ENCODE results near the gene PARD3.

PARD3 gene

DNA sequence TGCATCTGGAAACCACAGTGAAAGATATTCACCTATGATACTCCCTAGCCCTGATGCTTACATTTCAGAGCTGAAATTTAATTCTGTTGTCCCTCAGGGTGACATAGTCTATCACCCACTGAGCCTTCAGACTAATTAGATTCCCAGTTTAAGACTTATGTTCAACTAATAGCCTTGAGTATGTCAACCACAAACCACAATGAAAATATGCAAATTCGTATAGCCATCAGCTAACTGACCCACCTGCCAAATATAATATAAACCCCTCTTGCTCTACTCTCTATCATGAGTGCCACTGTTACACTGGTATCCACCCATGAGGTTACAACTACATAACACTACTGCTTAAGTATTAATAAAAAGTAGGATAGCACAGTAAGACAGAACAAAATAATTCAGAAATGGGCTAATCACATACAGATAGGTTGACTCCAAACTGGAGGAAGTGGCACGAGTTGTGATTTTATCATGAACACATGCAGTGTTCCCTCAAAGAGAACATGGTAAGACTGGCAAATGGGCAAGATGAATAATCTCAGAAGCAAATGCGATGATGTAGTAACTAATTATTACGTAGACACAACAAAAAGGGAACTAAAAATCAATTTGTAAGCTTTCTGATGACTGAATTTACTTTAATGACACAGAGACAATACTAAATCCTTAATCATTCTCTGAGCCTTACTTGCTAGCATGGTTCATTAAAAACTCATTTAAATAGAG, 290.6 kb downstream of the PARD3 start:
- no peak for DNase-seq

DNA sequence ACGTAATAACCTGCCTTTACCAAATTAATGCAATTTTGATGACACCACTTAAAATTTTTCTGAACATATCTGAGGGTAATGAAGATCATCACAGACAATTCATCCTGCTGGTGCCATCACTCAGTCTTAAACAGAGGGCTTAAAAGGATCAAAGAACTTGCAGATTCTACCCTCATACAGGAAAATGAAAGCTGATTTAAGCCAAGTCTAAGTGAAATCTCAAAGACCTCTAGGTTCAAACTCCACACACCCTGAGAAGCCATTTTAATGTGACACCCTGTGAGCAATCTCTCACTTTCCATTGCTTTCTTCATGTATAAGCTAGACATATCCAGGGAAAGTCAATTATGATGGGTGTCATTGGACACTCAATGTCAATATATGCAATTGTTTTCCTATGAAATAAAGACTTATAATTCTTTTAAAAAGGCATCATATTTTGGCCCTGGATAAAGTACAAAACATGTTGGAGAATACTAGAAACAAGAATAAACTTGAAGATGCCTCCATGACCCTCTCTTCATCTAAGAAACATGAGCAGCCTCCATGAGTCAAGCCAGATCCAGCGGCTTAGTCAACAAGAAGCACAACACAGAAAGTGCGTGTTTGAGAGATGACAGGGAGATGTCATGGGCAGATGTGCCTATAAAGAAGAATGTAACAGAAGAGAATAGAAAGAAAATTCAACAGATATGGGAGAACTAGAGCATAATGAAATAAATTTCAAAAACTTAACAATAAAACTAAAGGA, 291.9 kb downstream of the PARD3 start:
- no peak for DNase-seq

DNA sequence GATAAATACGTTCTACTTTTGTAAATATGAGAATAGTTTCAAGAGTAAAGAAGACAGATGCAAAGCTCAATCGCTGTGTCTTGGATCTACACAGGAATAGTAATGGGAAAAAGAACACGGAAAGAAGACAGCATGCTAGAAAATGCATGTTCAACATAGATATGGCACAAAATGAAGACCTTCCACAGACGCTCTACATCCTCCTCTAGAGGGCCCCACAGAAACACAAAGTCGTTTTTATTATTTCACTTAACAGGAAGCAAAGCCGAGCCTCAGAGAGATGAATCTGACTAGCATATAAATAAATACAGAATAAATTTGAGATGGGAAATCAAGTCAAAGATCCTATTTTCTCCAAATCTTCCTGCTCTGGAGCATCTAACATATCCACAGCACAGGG, 292.6 kb downstream of the PARD3 start:
- DNase-seq = no peak

DNA sequence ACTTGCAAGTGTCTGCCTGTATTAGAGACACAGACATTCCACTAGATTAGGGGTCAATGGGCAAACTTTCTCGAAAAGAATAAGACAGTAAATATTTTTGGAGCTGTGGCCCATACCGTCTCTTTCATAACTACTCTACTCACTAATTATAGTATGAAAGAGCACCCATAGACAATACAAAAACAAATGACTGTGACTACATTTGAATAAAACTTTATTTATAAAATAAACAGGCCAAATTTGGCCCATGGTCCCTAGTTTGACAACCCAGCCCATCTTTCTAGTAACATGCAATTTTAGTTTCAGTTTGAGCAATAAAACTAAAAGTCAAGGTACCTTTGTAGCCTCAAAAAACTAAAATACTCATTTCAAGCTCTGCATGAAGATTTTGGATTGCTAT, 294.6 kb downstream of the PARD3 start:
- DNase-seq = no peak

DNA sequence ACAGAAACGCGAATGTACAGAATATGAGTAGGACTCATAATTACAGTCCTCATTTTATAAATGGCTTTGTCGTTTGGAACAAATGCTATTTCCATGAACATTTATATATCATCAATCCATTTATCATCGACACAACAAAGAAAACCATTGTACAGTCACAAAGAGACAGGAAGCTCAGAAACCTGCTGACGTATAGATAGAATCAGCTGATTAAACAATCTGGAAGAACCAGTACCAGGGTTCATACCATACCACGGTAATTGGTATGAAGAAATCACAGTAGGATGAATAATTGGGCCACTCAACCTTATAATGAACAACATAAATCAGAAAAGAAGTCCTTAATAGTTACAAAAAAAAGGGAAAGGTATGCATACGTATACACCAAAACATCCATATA, 295.0 kb downstream of the PARD3 start:
- DNase-seq = no peak

DNA sequence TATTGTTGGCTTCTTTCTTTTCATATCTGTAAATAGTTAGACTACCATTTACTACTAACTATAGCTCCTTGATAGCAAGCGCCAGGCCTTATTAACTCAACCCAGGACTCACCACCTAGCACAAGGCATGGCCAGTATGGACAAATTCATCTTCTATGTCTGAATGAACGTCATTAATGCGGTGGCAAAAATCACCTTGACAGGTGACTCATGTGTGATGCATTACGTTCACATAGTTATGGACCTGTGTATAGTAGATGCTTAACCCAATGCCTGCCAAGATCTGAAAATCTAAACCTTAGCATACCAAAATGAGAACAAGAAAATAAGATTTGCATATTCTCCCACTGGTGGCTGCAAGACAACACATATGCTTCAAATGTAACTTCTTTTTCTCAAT, 300.8 kb downstream of the PARD3 start:
- DNase-seq = no peak

DNA sequence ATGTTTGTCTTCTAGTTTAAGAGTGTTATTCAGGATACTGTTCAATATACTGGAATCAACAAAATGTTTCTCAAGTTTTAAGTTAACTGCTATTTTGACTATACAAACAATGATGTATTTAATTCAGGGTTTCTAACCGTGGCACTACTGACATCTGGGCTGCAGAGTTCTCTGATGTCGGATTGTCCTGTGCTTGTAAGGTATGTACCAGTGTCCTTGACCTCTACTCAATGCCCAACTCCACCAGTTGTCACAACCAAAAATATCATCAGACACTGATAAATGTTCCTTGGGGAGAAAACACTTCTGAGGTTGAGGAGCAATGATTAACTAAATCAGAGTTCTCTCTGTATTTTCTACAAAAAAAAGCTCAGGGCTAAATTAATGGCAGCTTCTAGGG, 301.5 kb downstream of the PARD3 start:
- no peak for DNase-seq

DNA sequence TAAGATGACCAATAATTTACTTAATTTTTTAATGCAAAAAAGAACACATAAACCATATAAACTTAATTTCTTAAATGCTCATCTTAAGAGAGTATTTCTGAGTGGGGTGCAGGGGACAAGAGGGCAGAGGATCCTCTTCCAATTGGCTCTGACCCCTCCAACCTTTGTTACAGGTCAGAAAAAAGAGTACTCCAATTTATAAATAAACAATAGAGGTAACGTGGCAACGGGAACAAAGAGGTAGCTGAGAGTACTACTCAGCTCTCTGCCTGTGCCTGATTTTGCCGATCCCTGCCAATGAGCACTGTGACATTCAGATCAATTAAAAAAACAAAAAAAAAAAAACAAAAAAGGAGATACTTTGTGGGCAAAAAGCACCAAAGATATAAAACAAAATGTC, 307.9 kb downstream of the PARD3 start:
- no peak for DNase-seq

DNA sequence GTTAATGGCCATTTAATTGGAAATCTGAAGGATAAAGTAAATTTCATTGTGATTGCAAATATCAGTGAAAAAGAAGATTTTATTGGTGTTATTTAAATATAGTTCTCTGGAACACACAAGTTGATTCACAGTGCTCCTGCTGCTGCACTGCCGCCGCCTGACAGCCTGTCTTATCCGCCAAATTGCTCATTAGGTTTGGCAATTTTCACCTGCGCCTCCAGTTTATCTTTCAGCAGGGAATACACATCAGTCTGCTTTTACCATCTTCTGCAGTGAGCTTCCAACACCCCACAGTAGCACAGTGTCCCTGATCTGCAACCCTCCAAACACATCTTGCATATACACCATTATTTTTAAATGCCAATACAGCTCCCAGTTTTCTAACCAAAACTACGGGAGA, 308.3 kb downstream of the PARD3 start:
- no peak for DNase-seq

DNA sequence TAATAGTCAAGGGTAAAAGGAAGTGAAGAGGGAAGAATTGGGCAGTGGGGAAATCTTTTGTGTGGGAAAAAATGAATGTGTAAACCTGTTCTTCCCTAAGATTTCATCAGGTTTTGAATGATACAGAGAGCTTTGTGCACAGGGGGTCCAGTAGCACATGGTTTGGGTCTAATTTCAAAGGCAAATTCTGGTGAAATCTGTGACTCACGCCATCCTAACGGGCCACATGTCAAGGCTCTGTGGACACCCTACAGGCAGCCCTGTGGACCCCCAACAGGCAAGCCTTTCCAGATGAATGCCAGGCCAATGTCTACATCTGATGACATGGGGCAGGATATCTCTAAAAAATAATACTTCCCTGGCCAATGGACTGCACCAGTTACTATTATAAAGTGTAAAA, 309.8 kb downstream of the PARD3 start:
- DNase-seq = no peak

DNA sequence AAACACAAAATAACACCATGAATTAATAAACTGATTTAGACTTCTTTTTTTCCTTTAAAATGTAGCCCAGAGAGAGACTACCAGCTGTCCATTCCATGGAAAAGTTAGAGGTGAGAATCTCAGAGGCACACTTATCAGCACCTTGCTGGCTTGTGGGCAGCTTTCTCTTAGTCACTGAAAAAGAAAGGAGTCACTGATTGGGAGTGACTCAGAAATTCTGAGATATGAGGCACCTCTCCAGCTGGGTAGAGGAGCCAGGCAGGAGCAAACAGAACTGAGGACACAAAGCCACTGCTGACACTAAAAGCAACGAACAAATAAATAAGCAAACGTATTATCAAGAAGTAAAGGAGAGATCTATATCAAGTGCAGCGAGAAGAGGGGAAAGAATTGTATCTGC, 310.6 kb downstream of the PARD3 start:
- no peak for DNase-seq

DNA sequence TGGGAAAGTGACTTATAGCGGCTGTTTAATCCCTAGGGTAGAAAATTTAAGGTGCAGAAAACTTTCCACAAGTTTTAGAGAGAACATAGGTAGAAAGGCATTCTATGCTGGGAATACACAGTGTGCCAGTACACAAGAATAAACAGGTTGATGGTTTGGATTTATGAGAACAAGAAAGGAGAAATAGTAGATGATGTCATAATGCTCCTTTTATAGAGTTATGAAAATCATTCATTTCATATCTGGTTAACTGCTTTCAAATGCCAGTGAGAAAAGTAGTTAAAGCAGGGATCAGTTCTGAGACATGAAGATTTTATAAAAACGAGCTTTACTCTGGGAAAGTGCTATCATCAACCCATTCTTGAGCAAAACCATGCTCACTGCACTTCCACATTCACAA, 311.4 kb downstream of the PARD3 start:
- no peak for DNase-seq

DNA sequence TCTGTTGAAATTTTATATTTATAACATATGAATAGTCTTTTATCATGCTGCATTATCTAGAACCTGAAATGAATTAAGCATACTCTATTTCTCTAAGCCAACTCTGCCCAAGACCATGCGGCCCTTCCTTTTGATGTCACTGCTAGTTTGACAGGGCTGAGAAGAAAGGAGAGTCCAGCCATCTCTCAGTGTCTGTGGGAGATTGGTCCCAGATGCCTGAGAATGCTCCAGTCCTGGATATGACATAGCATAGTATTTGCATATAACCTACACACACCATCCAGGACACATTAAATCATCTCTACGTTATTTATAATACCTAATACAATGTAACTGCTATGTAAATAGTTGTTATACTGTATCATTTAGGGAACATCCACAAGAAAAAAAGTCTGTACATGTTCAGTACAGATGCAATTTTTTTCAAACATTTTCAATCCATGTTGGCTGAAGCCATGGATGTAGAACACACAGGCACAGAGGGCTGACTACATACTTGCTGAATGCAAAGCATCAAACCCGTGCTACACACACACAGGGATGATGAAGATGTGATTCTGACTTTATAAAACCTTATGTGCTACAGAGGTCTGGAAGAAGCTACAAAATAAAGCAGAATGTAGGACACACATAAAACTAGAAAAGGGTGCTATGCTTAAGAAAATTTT, 315.4 kb downstream of the PARD3 start:
- no peak for DNase-seq

DNA sequence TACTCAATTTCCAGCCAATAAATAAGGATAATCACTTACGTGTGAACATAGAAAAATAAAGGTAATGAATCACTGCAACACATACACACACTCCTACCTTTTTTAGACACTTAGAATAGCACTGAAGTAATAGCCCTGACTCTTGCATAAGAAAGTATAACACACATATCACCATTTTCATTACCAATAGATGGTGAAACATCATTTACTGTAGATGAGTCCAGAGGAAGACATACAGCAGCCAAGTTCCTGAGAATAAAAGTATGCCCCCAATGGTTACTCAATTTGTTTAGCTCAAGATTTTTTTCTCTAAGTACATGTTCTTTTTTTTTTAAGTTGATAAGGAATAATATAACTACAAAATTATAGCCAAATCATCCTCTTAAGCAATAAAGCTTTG, 316.3 kb downstream of the PARD3 start:
- DNase-seq = no peak

DNA sequence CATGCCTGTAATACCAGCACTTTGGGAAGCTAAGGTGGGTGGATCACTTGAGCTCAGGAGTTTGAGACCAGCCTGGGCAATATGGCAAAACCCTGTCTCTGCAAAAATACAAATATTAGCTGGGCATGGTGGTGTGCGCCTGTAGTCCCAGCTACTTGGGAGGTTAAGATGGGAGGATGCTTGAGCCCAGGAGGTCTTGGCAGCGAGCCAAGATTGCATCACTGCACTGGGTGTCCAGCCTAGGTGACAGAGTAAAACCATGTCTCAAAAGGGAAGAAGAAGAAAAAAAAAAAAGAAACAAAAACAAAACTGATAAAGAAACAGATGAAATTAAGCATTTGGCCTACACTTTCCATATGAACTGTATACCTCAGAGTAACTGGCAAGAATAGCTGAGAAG, 319.2 kb downstream of the PARD3 start:
- no peak for DNase-seq

DNA sequence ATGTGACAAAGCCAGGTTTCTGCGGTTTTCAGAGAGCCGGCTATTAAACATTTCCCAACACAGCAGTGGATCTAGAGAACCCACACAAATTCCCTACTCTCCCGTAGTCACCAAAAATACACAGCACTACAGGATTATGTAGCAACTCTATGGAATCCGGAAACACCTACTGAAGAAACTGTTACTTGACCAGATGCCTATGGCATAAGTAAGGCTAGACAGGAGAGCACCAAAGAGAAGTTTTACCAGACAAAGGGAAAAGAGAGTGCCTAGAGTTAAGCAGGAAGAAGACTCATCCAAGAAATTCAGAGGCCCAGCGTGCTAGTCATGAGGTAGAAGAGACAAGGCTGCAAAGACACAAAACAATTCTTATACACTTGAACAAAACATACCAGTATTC, 321.1 kb downstream of the PARD3 start:
- DNase-seq = no peak

DNA sequence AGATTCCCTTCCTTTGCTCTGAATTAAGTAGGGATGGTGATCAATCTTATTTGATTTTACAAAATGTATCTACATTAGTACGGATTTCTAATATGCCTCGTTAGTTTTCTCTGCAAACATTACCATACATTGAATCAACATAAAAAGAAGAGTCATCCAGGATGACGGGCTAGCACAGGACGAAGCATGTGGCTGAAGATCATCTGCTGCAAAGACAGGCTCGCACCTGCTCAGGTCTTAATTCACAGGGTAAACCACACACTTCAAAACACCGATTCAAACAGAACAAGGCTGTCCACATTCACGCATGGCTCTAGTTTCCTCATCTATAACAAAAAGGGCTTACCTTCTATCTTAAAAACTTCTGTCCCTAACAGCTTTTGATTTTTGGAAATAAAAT, 323.0 kb downstream of the PARD3 start:
- DNase-seq = no peak

DNA sequence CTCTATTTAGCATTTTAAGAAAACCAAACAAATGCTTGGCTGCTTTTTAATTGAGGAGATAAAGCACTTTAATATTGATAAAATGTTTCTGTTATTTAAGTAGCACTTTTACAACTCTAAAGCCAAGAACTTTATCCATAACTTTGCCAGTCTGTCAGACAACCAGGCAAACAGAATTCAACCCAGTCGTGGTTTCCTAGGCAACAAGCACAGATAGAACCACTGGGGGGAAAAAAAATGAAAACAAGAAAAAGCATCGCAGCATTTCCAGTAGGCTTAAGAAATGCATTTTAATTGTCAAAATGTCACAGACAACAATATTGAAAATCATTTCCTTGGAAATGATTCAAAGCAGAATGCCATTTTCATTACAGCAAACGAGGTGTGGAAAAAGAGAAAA, 323.4 kb downstream of the PARD3 start:
- no peak for DNase-seq

DNA sequence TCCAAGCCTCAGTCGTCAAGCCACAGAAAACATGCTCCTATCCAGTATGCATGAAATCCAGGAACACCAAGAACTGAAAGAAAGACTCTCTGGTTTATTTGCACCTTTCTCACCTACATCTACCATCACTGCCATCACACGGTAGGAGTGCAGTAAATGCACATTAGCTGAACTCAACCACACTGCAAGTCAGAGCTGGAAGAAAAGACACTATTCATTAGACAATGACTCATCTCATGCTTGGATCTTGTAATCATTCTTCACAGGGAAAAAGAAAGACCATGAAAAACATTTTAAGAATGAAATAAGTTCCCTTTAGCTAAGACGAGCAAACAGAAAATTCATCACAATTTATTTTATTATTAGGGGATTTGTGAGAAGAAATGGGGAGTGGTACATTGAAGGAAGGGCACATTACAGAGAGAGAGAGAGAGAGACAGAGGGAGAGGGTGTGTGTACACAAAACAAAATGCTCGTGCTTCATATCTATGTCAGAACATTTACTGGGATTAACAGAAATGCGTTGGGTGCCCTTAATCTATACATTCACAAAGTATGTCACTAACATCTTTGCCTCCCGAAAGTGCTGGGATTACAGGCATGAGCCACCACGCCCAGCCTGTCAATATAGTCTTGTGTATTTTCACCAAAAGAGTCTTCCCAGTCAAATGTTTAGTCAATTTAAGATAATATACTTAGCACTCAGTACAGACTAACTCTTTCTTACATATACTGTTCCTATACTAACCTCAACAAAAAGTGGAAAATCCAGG, 324.9 kb downstream of the PARD3 start:
- DNase-seq = no peak

DNA sequence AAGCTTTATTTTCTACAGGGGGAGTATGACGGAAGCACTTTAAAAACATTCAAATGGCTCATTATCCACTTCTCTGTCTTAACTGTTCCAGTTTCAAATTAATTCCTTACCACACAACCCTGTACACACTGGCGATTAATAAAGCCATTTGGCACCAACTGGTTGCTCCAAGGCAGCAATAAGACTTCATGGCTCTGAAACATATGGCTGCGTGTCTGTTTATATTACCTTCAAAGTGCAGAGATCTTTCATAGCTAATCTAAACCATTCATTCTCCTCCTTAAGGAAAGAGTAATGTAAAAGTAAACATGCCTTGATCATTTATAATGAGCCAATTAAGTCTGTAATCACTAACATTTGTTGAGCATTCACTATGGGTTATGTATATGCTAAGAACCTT, 325.7 kb downstream of the PARD3 start:
- DNase-seq = no peak

DNA sequence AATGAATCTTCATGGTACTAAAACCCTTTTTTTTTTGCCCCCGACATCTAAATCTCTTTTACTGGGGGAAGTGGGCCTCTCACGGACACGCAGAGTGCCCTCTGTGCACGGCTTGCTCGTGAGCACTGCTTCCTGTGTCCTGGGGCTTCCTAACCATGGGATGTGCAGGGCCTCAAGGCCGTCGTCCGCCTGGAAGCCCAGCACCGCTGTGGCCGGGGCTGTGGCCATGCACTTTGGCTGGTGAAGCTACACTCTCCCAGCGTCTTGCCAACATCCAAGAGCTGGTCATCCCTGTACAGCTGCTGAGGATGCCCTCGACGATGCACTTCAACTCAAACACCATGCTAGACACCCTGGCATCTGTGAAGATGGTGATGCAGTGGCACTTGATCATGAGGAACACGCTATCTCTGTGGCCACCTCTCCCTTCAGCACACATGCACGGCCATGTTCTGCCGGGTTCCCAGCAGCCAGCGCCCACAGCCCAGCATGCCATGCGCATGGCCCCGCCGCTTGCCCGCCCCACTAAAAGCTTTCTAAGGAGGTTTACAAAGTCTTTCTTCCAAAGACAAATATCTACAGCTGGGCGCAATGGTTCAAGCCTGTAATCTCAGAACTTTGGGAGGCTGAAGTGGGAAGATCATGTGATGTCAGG, 326.5 kb downstream of the PARD3 start:
- no peak for DNase-seq

DNA sequence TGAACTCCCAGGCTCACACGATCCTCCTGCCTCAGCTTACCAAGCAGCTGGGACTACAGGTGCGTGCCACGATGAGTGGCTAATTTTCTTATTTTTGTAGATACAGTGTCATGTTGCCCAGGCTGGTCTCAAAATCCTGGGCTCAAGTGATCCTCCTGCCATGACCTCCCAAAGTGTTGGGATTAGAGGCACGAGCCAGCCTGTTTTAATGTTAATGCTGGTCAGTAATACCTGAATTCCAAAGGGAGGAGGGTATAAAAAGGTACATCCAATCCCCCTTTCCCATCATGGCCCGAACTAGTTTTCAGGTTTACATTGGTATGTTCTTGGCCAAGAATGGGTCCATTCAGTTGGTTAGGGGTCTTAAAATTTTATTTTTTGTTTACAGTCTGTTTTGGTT, 329.1 kb downstream of the PARD3 start:
- no peak for DNase-seq

DNA sequence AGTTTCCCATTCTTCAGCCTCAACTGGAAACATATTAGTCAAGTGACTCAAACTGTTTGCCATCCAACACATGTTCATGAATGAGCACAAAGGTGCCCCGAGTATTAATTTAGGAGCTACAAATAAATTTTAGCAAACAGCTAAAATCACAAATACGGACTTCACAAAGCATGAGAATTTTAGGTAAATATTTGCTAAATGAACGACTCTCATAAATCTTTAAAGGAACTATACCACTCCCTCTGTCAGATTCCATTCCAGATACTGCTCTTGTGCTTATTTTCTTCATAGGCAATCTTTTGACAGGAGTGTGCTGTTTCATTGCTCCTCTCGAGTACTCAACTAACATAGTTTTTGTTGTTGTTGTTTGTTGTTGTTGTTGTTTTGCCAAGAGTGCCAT, 330.9 kb downstream of the PARD3 start:
- DNase-seq = no peak
